GM10266 (cell line): Measurements from ENCODE around the gene ACTL7A.

ENCODE experiments used
- DNase-seq: peaks from one replicate; pipeline ENCODE4 v3.0.0; 2012; ENCODE audit errors: extremely low spot score
- TF ChIP-seq, protein P1 (sequence below): IDR thresholded peaks from 2 replicates; pipeline ENCODE4 v1.5.1; 2012; ENCODE audit warnings: mild to moderate bottlenecking, low read depth; ENCODE audit not compliant: control insufficient read depth, insufficient read depth; ENCODE audit errors: missing control alignments

The ACTL7A gene

GRCh38 chr9:108865037-108865436, 3.0 kb downstream of the ACTL7A start:
- no peak for DNase-seq
- TF ChIP-seq, protein P1, sequence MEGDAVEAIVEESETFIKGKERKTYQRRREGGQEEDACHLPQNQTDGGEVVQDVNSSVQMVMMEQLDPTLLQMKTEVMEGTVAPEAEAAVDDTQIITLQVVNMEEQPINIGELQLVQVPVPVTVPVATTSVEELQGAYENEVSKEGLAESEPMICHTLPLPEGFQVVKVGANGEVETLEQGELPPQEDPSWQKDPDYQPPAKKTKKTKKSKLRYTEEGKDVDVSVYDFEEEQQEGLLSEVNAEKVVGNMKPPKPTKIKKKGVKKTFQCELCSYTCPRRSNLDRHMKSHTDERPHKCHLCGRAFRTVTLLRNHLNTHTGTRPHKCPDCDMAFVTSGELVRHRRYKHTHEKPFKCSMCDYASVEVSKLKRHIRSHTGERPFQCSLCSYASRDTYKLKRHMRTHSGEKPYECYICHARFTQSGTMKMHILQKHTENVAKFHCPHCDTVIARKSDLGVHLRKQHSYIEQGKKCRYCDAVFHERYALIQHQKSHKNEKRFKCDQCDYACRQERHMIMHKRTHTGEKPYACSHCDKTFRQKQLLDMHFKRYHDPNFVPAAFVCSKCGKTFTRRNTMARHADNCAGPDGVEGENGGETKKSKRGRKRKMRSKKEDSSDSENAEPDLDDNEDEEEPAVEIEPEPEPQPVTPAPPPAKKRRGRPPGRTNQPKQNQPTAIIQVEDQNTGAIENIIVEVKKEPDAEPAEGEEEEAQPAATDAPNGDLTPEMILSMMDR: no peak

GRCh38 chr9:108866001-108866420, 3.9 kb downstream of the ACTL7A start:
- TF ChIP-seq, protein P1: no peak
- DNase-seq: no peak

DNA sequence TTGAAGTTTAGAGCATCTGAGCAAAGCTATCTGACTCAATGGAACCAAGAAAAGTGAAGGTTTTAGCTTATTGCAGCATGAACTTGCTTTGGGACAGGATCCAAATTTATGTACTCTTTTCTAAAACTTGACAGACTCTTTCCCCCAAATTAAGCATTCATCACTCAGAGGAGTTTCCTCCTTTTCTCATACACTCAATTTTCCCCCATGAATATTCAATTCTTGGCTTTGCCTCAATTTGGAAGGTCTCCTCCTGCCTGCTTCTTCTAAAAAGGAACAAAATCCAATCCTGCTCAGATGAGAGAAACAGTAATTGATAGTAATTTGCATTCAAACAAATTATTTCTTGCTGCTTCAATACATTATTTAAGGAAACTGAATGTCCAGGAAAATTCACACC, 5.0 kb downstream of the ACTL7A start:
- TF ChIP-seq, protein P1: no peak
- DNase-seq: no peak

GRCh38 chr9:108867829-108868228, 5.8 kb downstream of the ACTL7A start:
- DNase-seq: no peak
- TF ChIP-seq, protein P1: no peak

DNA sequence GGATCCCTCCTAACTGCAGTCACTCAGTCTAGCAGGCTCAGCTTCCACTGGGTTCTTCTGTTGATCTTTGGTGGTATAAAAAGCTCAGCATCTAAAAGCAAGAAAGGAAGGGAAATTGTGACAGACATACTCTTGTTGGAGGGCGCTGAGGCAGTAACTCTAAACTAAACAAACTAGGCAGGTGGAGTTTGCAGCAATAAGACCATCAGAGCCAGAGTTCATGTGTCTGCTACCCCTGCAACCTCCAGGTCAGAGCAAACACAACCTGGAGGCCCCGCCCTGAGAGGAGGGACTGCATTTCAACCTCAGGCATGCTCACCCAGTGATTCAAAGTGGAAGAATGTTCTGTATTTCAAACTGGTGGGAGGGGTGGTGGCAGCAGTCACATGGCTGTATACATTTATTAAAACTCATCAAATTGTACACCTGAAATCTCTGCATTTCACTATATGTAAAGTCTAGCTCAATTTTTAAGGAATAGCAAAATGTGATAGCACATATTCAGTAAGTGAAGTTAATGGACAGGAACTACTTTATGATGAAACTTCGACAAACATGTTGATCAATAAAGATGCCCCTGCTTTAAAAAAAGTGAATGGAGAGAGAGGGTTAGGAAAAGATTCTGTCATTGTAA, 7.1 kb downstream of the ACTL7A start:
- TF ChIP-seq, protein P1: no peak
- DNase-seq: no peak

DNA sequence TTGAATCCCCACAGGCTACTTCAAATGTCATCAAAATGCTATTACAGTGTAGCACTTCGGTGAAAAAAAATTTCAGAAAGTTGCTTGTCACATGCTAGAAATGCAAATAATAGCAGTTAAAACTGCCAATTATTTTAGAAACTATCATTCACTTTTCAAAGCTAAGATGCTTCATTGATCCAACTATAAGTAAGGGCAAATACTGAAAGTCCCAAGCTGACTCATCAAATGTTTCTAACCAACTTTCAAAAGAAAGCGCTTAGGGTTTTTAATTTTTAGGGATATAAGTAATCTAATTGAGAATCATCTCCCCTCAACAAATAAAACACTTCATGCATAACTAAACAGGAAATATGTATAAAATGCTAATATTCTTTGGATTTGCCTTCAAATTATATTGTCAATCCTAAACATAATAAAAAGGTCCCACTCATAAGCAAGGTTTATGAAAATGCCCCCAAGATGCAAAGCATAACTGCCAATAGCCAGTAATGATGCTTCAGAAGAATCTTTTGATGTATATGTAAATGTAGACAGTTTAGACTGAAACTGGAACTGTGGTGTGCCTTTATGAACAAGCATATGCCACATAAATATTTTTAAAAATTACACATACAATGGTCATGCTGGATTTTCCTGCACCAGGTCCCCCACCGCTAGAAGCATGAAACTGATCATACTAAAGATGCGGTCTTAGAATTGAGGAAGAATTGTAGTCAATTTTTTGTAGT, 12.2 kb downstream of the ACTL7A start:
- TF ChIP-seq, protein P1: no peak
- no peak for DNase-seq

GRCh38 chr9:108876425-108876824, 14.4 kb downstream of the ACTL7A start:
- TF ChIP-seq, protein P1: no peak
- DNase-seq: no peak
